GM12891 (cell line): Measurements from ENCODE around the gene CORO2B.

ENCODE experiments used
- POLR2A ChIP-seq: IDR thresholded peaks from 2 replicates; pipeline ENCODE4 v1.6.1; 2011; ENCODE audit warnings: low read depth, low read length, control low read depth
- POLR2AphosphoS5 ChIP-seq: IDR thresholded peaks from 2 replicates; pipeline ENCODE4 v1.6.1; 2011; ENCODE audit warnings: low read depth, low read length, control low read depth
- TAF1 ChIP-seq: IDR thresholded peaks from 2 replicates; pipeline ENCODE4 v1.6.1; 2011; ENCODE audit warnings: low read depth, low read length, control low read depth

- TF ChIP-seq TAF1 = no peak
- TF ChIP-seq POLR2A = no peak
- no peak for TF ChIP-seq POLR2AphosphoS5
These were observed 172.8 kb downstream of the CORO2B start for GRCh38 chr15:68751622-68752021.
